Effector CD4-positive, alpha-beta T cell (primary cell): ENCODE measurements around the gene SH3RF1.

Experiments
- DNase-seq: peaks from one replicate; pipeline ENCODE4 v3.0.0-alpha.2; 2020

The SH3RF1 gene

DNA sequence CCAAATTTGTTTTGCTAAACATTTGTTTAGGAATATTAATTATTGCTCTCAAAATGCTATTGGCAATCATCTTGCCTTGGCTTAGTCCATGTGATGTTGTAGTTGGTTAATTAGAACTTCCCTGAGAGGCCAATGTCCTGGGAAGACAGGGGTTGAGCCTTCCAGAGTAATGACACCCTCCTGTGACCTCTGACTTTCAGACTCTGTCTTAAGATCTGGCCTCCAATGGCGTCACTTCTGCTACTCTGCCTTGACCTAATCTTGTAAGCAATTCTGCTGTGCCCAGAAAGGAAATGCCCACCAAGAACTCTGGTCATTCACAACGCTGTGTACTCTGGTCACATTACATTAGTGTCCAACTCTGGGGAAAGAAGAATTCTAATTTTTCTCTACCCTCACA, 111.9 kb downstream of the SH3RF1 start:
- DNase-seq, result no peak

- no peak for DNase-seq
Measured at GRCh38 chr4:169158046-169158445, 112.7 kb downstream of the SH3RF1 start.

- no peak for DNase-seq
Measured at GRCh38 chr4:169156392-169156791, 114.4 kb downstream of the SH3RF1 start.

DNA sequence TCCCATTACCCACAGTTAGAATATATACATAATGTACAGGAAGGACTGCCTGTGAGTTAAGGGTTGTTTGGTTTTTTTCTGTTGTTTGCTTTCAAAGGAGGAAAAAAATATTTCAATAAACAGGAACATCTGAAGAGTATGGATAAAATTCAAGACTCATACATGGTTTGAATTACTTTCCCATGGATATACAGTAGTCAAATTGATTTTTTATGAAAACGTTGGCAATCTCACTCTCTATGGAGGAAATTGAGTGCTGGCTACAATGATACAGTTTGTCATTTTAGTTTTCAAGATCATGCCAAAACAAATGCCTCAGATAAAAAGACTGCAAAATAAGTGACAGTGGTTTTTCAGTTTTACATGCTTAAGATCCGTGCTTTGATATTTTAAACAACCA, 116.6 kb downstream of the SH3RF1 start:
- DNase-seq, result no peak

- no peak for DNase-seq
Measured at GRCh38 chr4:169153481-169154087, 117.2 kb downstream of the SH3RF1 start.

DNA sequence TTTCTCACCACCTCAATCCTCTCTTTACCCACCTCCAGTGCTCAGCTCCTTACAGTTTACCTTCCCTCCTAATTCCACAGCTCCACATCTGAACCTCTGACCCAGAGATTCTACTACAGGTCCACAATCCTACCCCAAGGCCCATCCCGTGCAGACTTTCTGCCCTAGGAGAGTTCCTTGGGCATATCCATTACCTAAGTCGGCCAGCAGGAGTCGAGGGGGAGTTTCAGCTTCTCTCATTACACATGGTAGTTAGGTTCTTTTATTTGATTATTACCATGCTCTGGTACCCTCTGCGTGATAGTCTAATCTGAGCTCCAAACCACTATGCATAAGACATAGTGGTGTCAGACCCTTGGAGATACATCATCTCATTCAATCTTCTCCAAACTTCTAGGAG, 117.9 kb downstream of the SH3RF1 start:
- no peak for DNase-seq

- DNase-seq, result no peak
Measured at GRCh38 chr4:169152098-169152497, 118.7 kb downstream of the SH3RF1 start.

GRCh38 chr4:169151671-169152070, 119.1 kb downstream of the SH3RF1 start:
- DNase-seq, result no peak

- no peak for DNase-seq
Measured at GRCh38 chr4:169150806-169151205, 120.0 kb downstream of the SH3RF1 start.

- DNase-seq, result no peak
Measured at GRCh38 chr4:169148885-169149284, 121.9 kb downstream of the SH3RF1 start.

DNA sequence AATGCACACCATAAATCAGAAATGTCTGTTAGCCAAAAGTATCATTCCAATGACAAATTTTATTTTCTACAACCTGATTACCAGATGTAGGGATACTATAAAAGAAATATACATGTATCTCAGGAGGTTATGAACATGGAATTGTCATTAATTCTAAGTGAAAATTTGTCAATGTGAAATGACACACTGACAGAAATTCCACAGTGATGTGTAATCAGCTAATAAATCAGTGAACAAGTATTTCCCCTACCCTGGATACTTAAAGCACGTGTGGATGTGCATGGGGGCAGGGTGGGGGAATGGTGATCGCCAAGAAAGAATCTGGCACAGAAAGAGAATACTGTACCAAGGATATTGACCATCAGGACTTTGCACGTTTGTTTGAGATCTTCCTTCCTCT, 123.6 kb downstream of the SH3RF1 start:
- no peak for DNase-seq

DNA sequence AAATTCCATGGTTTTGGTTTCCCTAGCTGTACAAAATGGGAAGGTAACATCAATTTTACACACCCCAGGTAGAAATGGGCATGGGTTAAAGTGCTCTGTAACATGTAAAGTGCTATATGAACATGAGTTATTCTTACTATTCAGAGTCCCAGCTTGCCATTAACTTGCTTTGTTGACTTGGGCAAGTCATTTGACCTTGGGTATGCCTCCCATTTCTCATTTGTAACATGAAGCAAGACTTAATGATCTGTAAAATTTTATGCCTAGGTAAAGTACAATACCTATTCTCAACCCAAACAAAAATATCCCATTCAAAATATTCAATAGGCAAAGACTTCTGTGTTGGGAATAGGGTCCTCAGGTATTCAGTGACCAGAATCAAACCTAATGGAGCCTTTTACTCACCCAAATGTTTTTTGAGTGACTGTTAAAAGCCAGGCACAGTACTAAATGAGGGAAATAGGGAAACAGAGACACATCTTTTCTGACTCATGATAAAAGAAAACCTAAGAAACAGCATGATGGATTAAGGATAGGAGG, 126.6 kb downstream of the SH3RF1 start:
- no peak for DNase-seq

GRCh38 chr4:169143335-169143734, 127.4 kb downstream of the SH3RF1 start:
- DNase-seq, result no peak

- DNase-seq, result no peak
Measured at GRCh38 chr4:169142906-169143305, 127.8 kb downstream of the SH3RF1 start.

- no peak for DNase-seq
Measured at GRCh38 chr4:169142391-169142790, 128.4 kb downstream of the SH3RF1 start.

DNA sequence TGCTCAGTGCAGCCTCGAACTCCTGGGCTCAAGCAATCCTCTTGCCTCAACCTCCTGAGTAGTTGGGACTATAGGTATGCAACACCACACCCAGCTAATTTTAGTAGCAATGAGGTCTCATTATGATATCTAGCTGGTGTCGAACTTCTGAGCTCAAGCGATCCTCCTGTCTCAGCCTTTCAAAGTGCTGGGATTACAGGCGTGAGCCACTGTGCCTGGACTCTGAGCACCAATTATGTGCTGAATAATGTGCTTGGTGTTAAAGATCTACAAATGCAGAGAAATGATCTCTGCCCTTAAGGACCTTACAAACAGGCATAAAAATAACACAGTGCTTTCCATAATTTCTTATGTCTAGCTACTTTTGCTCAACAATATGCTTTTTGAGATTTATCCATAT, 131.7 kb downstream of the SH3RF1 start:
- no peak for DNase-seq

- no peak for DNase-seq
Measured at GRCh38 chr4:169137558-169137920, 133.2 kb downstream of the SH3RF1 start.

- no peak for DNase-seq
Measured at GRCh38 chr4:169136796-169137557, 133.8 kb downstream of the SH3RF1 start.

DNA sequence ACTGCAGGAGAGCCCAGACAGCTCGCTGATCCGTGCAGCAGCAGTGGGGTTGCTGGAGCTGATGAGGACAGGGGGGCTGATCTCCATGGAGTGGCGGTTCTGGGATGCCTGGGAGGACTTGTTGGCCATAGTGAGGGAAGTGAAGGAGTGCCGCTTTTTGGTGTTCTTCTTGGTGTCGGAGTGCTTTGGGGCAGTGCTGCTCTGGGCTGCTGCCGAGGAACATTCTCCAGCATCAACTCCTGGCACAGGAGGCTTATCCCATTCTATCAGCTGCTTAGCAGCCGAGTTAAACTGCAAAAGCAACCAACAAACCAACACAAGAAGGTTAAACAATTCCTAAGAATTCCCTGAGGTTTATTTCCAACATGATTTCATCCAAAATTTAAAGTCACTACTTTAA, 134.4 kb downstream of the SH3RF1 start:
- DNase-seq, result no peak

DNA sequence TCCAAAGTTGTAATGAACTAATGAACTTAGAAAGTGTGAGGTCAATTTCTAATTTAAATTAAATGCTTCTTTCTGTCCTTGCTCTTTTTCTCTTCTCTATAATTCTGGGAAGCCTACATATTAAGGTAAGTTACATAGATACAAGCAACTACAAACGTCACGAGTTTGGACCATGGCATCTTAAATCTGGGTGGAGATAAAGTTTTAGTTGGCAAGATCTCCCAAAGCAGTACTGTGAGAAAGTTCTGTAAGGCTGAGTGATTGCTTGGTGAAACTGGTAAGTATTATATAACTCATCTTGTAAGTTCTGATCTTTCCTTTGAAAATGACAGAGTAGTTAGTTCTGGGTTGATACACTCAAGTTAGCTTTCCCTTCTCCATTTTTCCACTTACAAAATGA, 135.0 kb downstream of the SH3RF1 start:
- DNase-seq, result no peak

GRCh38 chr4:169133932-169134331, 136.8 kb downstream of the SH3RF1 start:
- no peak for DNase-seq

DNA sequence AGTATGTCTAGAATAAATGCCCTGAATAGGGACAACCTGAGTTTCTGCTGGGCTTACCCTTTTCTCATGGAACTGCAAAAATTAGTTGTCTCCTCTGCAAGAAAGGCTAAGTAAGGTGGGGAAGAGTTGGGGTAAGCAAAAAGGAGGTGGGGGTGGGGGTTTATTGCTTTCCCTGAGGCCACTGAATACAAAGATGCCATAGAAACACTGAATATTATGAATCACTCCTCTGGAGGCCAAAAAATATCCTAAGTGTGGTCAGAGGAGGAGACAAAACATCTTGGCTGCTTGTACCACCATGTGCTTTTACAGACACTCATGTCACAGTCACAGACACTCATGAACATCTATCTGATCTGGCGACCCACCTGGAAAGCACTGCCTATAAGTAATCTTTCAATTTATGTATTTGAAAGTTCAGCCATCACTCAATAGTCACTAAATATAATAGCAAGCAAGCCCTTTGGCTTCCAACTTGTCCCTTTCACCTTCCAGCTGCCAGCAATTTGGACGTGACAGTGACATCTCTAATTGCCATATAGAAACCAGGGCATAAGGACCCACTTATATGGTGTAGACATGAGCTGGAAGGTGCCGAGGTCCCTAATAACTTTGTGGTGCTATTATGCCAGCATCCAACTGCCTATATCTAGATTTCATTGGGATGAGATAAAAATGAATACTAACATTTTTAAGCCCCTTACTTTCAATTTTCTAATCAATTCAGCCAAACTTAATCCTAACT, 138.0 kb downstream of the SH3RF1 start:
- DNase-seq, result no peak

- no peak for DNase-seq
Measured at GRCh38 chr4:169131556-169132208, 139.1 kb downstream of the SH3RF1 start.
